GM12873 (cell line): ENCODE results near the gene NUP50.

Source experiments
- CTCF ChIP-seq: IDR thresholded peaks from 2 replicates; pipeline ENCODE4 v1.5.1; 2012; ENCODE audit warnings: low read depth, mild to moderate bottlenecking, moderate library complexity, low read length, control low read depth; ENCODE audit not compliant: insufficient read depth; ENCODE audit errors: missing control alignments

The NUP50 gene

GRCh38 chr22:45201678-45202332, 38.1 kb downstream of the NUP50 start:
- no peak for TF ChIP-seq CTCF

GRCh38 chr22:45202333-45203149, 38.8 kb downstream of the NUP50 start:
- TF ChIP-seq CTCF = no peak

GRCh38 chr22:45203150-45203951, 39.6 kb downstream of the NUP50 start:
- no peak for TF ChIP-seq CTCF

DNA sequence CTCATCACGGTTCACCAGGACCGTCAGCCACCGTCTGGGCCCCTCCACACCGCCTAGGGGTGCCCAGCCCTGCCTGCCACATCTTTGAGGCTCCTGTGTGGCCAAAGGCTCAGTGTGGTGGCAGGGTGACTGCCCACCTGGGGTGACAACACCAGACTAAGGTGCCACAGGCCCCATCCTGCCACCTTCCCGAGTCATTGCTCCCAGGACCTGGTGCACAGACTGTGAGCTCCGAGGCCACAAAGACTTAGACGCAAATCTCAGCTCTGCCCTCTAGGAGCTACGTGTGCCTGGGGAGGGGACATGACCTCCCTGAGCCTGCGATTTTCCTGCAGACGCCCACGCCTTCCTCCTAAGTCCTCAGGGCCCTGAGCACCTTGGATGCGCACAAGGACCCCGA, 40.5 kb downstream of the NUP50 start:
- no peak for TF ChIP-seq CTCF

- TF ChIP-seq CTCF = no peak
Measured at GRCh38 chr22:45204819-45205218, 41.1 kb downstream of the NUP50 start.

- no peak for TF ChIP-seq CTCF
Measured at GRCh38 chr22:45205276-45205925, 41.7 kb downstream of the NUP50 start.

DNA sequence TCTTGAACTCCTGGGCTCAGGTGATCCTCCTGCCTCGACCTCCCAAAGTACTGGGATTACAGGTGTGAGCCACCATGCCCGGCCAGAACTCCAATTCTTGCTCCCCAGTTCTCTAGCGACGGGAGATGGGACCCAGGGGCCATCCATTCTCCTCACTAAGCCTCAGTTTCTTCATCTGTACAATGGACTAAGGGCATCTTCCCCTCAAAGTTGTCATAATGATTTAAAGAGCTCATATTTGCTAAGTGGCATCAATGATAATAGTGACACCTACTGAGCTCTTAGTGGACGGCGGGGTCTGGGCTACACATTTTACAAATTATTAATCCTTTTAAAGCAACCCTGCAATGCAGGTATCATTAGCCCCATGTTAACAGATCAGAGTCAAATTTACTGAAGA, 42.5 kb downstream of the NUP50 start:
- no peak for TF ChIP-seq CTCF
